HG03571 (cell line): ENCODE data around the gene PHF11.
"Not testable (repeated sequence)": the region's sequence is repeated elsewhere in the genome, so short reads cannot be mapped to it uniquely, and the experiment has no call there.

Source experiments
- ATAC-seq: cut with Tn5 transposase; IDR thresholded peaks from one replicate; pipeline ENCODE4 v1.9.1; 2021; ENCODE audit not compliant: unreplicated experiment

The PHF11 gene

GRCh38 chr13:49543656-49544055 lies 47.9 kb downstream of the PHF11 start:
- no peak for ATAC-seq

GRCh38 chr13:49545661-49546060 lies 49.9 kb downstream of the PHF11 start:
- no peak for ATAC-seq

- ATAC-seq: no peak
Observed at GRCh38 chr13:49546561-49546960, 50.8 kb downstream of the PHF11 start.

- no peak for ATAC-seq
Observed at GRCh38 chr13:49549289-49549688, 53.5 kb downstream of the PHF11 start.

- no peak for ATAC-seq
Observed at GRCh38 chr13:49550942-49551644, 55.3 kb downstream of the PHF11 start.

GRCh38 chr13:49553888-49554287 lies 58.1 kb downstream of the PHF11 start:
- no peak for ATAC-seq

- no peak for ATAC-seq
Observed at GRCh38 chr13:49554387-49554786, 58.6 kb downstream of the PHF11 start.

- no peak for ATAC-seq
Observed at GRCh38 chr13:49559006-49559405, 63.3 kb downstream of the PHF11 start.

GRCh38 chr13:49560270-49561061 lies 64.7 kb downstream of the PHF11 start:
- ATAC-seq: no peak

- ATAC-seq: no peak
Observed at GRCh38 chr13:49561062-49561410, 65.3 kb downstream of the PHF11 start.

GRCh38 chr13:49563516-49563915 lies 67.8 kb downstream of the PHF11 start:
- no peak for ATAC-seq

- ATAC-seq: not testable (repeated sequence)
Observed at GRCh38 chr13:49565461-49565860, 69.7 kb downstream of the PHF11 start.

GRCh38 chr13:49566461-49566860 lies 70.7 kb downstream of the PHF11 start:
- no peak for ATAC-seq

- ATAC-seq: no peak
Observed at GRCh38 chr13:49567491-49567890, 71.7 kb downstream of the PHF11 start.

GRCh38 chr13:49569993-49570689 lies 74.4 kb downstream of the PHF11 start:
- ATAC-seq: no peak

GRCh38 chr13:49571299-49572240 lies 75.8 kb downstream of the PHF11 start:
- ATAC-seq: no peak
